Anterior cingulate cortex (tissue), 58 donors: ENCODE results near the gene GGN.
"Not testable (repeated sequence)": the region's sequence is repeated elsewhere in the genome, so short reads cannot be mapped to it uniquely, and the experiment has no call there.

Source experiments
- DNase-seq, 58 donors: peaks; one replicate each; lab custom pipeline; 2025; lab: John Stamatoyannopoulos, UW

GGN gene

GRCh38 chr19:38412491-38412890 is 24.7 kb upstream of the GGN start:
- DNase-seq, result no peak

DNA sequence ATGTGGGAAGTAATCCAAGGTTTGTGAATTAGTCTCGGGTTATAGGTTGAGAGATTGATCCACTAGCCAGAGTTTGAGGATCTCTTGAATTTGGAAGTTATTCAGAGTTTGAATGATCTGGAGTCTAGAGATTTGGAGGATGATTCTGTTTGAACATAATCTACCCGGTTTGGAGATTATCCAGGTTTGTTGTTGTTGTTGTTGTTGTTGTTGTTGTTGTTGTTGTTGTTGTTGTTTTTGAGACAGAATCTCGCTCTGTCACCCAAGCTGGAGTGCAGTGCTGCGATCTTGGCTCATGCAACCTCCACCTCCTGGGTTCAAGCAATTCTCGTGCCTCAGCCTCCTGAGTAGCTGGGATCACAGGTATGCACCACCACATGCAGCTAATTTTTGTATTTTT is 24.1 kb upstream of the GGN start:
- DNase-seq, result not testable (repeated sequence)

DNA sequence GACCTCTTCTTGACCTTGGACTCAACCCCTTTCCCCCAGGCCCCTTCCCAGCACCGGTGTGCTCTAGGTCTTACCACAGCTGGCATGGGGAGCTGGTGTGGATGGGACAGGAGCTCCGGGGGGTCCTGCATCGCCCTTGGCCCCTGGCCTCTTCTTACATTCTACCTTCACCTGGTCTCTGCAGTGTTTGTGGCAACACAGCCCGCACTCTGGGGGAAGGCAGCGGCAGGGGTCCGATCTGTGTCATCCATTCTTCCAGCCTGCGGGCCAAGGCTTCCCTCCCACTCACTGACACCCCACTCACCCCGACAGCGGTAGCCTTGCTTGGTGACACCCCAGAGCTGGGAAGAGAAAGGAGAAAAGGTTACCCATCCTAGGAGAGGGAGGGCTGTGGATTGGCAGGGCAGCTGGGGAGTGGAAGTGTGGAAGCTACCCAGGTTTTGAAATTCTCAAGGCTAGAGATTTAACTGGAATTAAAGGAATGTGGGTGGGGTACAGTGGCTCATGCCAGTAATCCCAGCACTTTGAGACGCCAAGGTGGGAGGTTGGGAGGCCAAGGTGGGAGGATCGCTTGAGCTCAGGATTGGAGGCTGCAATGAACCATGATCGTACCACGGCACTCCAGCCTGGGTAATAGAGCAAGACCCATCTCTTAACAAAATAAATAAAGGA is 23.3 kb upstream of the GGN start:
- DNase-seq, result no peak

GRCh38 chr19:38410407-38410806 is 22.6 kb upstream of the GGN start:
- not testable (repeated sequence) for DNase-seq

DNA sequence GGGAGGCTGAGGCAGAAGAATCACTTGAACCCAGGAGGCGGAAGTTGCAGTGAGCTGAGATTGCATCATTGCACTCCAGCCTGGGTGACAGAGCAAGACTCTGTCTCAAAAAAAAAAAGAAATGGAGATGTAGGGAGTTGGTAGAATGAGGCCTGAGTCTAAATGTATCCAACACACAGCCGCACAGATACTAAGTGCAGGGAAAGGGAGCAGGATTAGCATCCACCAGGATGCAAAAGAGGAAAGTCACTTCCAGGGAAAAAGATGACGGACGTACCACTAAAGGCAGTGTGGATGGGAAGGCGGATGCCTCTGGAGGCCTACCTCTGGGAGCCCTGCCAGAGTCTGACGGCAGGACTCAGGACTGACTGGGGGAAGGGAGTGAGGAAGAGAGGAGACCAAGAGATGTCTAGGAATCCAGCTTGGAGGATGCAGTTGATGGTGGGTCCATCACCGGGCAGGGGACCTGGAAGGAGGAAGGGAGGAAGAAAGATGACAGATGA is 21.8 kb upstream of the GGN start:
- DNase-seq, result no peak

DNA sequence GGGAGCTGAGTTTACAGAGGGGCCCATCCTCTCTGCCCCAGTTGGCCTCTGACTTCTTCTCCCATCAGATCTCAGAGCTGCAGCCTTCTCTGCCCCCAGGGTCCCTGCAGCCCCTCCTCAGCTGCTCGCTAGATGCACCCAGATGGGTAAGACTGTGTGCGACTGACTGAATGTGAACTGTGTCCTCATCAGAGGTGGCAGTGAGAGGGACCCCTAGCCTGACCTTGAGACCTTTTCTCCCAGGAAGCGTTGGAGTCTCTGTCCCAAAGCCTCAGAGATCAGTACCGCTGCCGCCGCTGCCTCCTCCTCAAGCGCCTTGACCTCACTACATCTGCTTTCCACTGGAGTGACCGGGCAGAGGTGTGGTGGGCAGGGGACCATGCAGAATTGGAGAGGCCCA is 17.4 kb upstream of the GGN start:
- DNase-seq, result no peak

DNA sequence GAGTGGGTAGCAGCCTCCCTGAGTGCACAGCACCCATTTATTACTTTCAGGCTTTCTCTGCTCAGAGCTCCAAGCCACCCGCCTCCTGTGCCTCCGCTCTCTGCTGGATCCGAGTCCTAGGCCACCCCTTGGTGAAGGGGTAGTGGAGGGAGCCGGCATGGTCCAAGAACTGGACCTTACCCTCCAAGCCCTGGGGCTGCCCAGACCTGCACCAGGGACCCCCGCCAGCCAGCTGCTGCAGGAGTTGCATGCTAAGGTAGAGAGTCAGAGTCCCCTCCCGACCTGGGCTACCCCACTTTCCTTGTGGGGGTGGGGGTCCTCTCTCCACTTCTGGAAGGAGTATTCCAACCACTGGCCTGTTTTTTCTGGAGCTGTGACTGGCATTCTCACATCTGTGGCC is 17.0 kb upstream of the GGN start:
- DNase-seq, result no peak

DNA sequence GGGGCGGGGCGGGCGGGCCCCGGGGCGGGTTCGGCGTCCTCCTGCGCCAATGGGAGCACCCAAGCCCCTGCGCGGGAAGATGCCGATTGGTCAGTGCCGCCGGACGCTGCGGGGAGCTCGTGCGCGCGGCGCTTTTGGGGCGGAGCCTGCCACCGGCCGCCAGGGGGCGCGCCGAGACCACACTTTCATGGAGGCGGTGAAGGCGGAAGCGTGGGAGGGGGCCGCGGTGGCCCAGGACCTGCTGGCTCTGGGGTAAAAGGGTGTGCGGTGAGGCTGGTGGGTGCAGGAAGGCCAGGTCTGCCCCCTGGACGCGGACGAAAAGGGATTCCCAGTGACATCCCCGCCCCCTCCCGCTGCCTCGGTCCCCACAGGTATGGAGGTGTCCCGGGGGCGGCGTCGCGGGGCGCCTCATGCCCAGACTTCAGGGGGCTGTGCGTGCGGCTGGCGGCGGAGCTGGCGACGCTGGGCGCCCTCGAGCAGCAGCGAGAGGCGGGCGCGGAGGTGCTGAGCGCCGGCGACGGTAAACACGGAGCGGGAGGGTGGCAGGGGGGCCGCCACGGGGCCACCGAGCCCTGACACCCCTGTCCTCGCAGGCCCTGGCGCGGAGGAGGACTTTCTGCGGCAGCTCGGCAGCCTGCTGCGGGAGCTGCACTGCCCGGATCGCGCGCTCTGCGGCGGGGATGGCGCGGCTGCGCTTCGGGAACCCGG is 15.3 kb upstream of the GGN start, which contains the start of gene FAM98C:
Gene FAM98C, plus strand, starts transcription at position 127 of the 708 bp plus-strand sequence. Its CDS starts 61 bp downstream, at position 188.
- DNase-seq, result peak; percentile 57 to 99 (median 96)

- no peak for DNase-seq
Measured at GRCh38 chr19:38402623-38402966, 14.8 kb upstream of the GGN start.

- no peak for DNase-seq
Measured at GRCh38 chr19:38401148-38401547, 13.3 kb upstream of the GGN start.

GRCh38 chr19:38400361-38400760 is 12.5 kb upstream of the GGN start:
- no peak for DNase-seq

- DNase-seq, result no peak
Measured at GRCh38 chr19:38399537-38399936, 11.7 kb upstream of the GGN start.

GRCh38 chr19:38399081-38399480 is 11.2 kb upstream of the GGN start:
- no peak for DNase-seq

DNA sequence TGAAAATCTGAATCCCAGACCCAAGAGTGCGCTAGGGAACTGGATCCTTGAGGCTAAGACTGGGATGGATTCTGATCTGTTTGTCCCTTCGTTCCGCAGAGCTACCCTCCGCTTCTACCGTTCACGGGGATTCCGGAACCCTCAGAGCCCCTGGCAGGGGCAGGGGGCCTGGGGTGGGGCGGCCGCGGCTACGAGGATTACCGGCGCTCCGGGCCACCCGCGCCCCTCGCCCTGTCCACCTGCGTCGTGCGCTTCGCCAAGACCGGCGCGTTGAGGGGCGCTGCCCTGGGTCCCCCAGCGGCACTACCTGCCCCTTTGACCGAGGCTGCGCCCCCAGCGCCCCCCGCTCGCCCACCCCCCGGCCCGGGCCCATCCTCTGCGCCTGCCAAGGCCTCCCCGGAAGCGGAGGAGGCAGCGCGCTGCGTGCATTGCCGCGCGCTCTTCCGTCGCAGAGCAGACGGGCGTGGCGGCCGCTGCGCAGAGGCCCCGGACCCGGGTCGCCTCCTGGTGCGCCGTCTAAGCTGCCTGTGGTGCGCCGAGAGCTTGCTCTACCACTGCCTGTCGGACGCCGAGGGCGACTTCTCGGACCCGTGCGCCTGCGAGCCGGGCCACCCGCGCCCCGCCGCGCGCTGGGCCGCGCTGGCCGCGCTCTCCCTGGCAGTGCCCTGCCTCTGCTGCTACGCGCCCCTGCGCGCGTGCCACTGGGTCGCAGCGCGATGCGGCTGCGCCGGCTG is 7.7 kb upstream of the GGN start:
- DNase-seq, result no peak

DNA sequence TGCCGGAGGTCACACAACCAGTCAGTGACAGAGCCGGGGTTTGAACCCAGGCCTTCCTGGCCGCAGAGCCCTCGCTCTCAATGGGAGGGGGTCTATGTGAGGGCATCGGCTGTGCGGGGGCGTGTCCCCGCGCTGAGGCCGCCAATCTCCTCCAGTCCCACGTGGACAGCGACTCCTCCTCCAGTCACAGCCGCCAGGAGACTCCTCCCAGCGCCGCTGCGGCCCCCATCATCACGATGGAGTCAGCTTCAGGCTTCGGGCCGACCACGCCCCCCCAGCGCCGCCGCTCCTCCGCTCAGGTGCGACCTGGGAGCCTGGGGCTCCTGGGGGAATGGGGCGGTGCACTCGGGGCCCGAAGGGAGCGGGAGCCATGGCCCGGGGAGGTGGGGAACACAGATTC is 6.7 kb upstream of the GGN start:
- no peak for DNase-seq

GRCh38 chr19:38392707-38393308 is 5.0 kb upstream of the GGN start:
- no peak for DNase-seq

DNA sequence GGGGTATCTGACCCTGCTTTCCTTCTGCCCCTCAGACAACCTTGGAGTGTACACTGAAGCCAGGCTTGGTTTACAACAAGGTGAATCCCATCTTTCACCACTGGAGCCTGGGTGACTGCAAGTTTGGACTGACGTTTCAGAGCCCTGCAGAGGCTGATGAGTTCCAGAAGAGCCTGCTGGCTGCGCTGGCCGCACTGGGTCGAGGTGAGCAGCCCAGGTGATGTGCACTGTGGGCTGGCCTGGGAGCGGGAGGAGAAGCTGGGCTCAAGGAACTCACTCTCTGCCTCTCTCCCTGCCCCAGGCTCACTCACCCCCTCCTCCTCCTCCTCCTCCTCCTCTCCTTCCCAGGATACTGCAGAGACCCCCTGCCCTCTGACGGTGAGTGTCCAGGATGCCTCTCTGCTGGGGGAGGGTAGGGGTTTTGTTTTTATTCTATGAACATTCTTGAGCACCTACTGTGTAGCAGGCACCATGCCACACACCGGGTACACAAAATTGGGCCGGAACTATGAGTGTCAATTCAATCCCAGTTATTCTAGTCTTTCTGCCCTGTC is 4.2 kb upstream of the GGN start:
- no peak for DNase-seq

- no peak for DNase-seq
Measured at GRCh38 chr19:38389957-38390924, 2.4 kb upstream of the GGN start.

GRCh38 chr19:38389101-38389925 is 1.5 kb upstream of the GGN start:
- peak in 28 of 58 donors; percentile 7 to 58 (median 29) for DNase-seq
